K562 (cell line): ENCODE results near the gene CELF4. TPM values are rescaled to one million over a fixed set of nuclear protein-coding genes. Genes with fewer than 3 reads are reported as not detected.

Experiments
- ATAC-seq: fragments of 200-7000 bp; cut with Tn5 transposase; 3 replicates; pipeline ENCODE4 v1.9.1; 2020; ENCODE audit warnings: moderate library complexity
- BruUV-seq: library from RNA; stranded (reverse); fragments of 400-500 nt; replicated peaks from 2 replicates; lab custom pipeline; 2021; lab: Mats Ljungman, UMichigan
- CTCF ChIA-PET: fragments of 300-600 bp; formaldehyde crosslinking; extraction: SDS; loops from one replicate; lab custom pipeline; 2021; ENCODE audit warnings: low intra/inter-chr PET ratio; lab: Yijun Ruan, JAX
- POLR2A ChIA-PET: fragments of 300-600, 350-650 bp; sonication (Branson Sonifier 250); formaldehyde crosslinking; extraction: SDS; loops from one replicate; lab custom pipeline; 2021; ENCODE audit warnings: antibody characterized with exemption, inconsistent platforms; lab: Yijun Ruan, JAX
- DNase-seq, 4 experiments: peaks; one replicate each; pipeline versions ENCODE4 v3.0.0 to v3.0.0-alpha.2; 2011 to 2018; ENCODE audit warnings: low spot score in 3 of 4, mixed read lengths in 3 of 4; ENCODE audit errors: extremely low read depth in 1 of 4
- FAIRE-seq: peaks from 2 replicates; lab custom pipeline; 2011; peaks lifted over from hg19 to GRCh38; lab: Jason Lieb, UNC
- H2AFZ ChIP-seq: 2 replicates; pipeline ENCODE4 v1.6.0; 2011; ENCODE audit warnings: low read depth, low read length, control low read depth, inconsistent platforms
- H3K27ac ChIP-seq: fragments of 200-600 bp; 3 replicates; pipeline ENCODE4 v1.8.0; 2011; ENCODE audit warnings: low read depth, mild to moderate bottlenecking, control low read depth, inconsistent platforms, low read length, moderate library complexity, mixed read lengths; ENCODE audit errors: extremely low read depth
- H3K27me3 ChIP-seq, 2 experiments: fragments of 300-600 bp in 1 of 2; 2 replicates in 1 of 2; 3 replicates in 1 of 2; pipeline versions ENCODE4 v1.6.0 to v1.8.0; 2011; ENCODE audit warnings: inconsistent platforms in 2 of 2, low read length in 2 of 2, mild to moderate bottlenecking in 1 of 2, mixed read lengths in 1 of 2, moderate library complexity in 1 of 2; ENCODE audit not compliant: control insufficient read depth in 2 of 2, insufficient read depth in 2 of 2
- H3K36me3 ChIP-seq: fragments of 300-600 bp; 3 replicates; pipeline ENCODE4 v1.8.0; 2011; ENCODE audit warnings: mild to moderate bottlenecking, low read length, inconsistent platforms; ENCODE audit not compliant: control insufficient read depth, insufficient read depth
- H3K4me1 ChIP-seq, 2 experiments: fragments of 200-600 bp in 1 of 2; replicated peaks in 1 of 2; 2 replicates in 1 of 2; 3 replicates in 1 of 2; pipeline versions ENCODE4 v1.5.1 to v1.8.0; 2011; ENCODE audit warnings: inconsistent platforms in 2 of 2, low read length in 2 of 2, mild to moderate bottlenecking in 1 of 2, mixed read lengths in 1 of 2, moderate library complexity in 1 of 2; ENCODE audit not compliant: control insufficient read depth in 2 of 2, insufficient read depth in 2 of 2
- H3K4me2 ChIP-seq: 2 replicates; pipeline ENCODE4 v1.6.1; 2011; ENCODE audit warnings: low read length, control low read depth, inconsistent platforms, mixed read lengths; ENCODE audit not compliant: insufficient read depth
- H3K4me3 ChIP-seq: fragments of 200-600 bp; sonication (generic), shearing (Covaris generic); 2 replicates; pipeline ENCODE4 v1.5.1; 2016; ENCODE audit warnings: control low read depth, inconsistent platforms
- H3K79me2 ChIP-seq: fragments of 200-600 bp; 3 replicates; pipeline ENCODE4 v1.8.0; 2011; ENCODE audit warnings: low read length, inconsistent platforms; ENCODE audit not compliant: control insufficient read depth, insufficient read depth
- H3K9ac ChIP-seq, 2 experiments: 2 replicates each; pipeline versions ENCODE4 v1.6.0 to v1.6.1; 2011; ENCODE audit warnings: low read depth in 2 of 2, low read length in 2 of 2, control low read depth in 1 of 2, inconsistent platforms in 1 of 2, mild to moderate bottlenecking in 1 of 2, mixed read lengths in 1 of 2; ENCODE audit not compliant: insufficient read depth in 1 of 2
- H3K9me1 ChIP-seq: one replicate; pipeline ENCODE4 v1.6.0; 2011; ENCODE audit warnings: inconsistent platforms, mild to moderate bottlenecking, low read length, moderate library complexity; ENCODE audit not compliant: control insufficient read depth, insufficient read depth
- H3K9me3 ChIP-seq: replicated peaks from 2 replicates; pipeline ENCODE4 v1.5.1; 2011; ENCODE audit warnings: low read depth, low read length, inconsistent platforms; ENCODE audit not compliant: control insufficient read depth, insufficient read depth
- H4K20me1 ChIP-seq: replicated peaks from 2 replicates; pipeline ENCODE4 v1.6.1; 2011; ENCODE audit warnings: low read length, inconsistent platforms, mixed read lengths; ENCODE audit not compliant: control insufficient read depth, insufficient read depth
- CTCF ChIP-seq, 3 experiments: IDR thresholded peaks in 2 of 3; conservative IDR thresholded peaks in 1 of 3; 2 replicates each; pipeline ENCODE4 v1.5.1; 2011 to 2012; ENCODE audit warnings: low read length in 3 of 3, mild to moderate bottlenecking in 3 of 3, control low read depth in 2 of 3, improper control_type of control experiment in 1 of 3, inconsistent platforms in 1 of 3, low read depth in 1 of 3, mixed read lengths in 1 of 3, moderate library complexity in 1 of 3; ENCODE audit not compliant: insufficient read depth in 2 of 3
- RAD21 ChIP-seq, 2 experiments: fragments of 250-450 bp in 1 of 2; fragments of 450-650 bp in 1 of 2; sonication (Bioruptor Pico) in 1 of 2; formaldehyde crosslinking in 1 of 2; IDR thresholded peaks in 1 of 2; conservative IDR thresholded peaks in 1 of 2; 2 replicates each; pipeline versions ENCODE4 v1.4.0 to v1.8.0; 2020 to 2022; ENCODE audit warnings: mild to moderate bottlenecking in 2 of 2, moderate library complexity in 1 of 2
- RERE ChIP-seq: sonication (generic); formaldehyde crosslinking; IDR thresholded peaks from 2 replicates; pipeline ENCODE4 v1.8.0; 2023; ENCODE audit warnings: missing genetic modification reagents, mild to moderate bottlenecking, borderline replicate concordance
- SMARCA4 ChIP-seq: fragments of 450-650 bp; IDR thresholded peaks from 2 replicates; pipeline ENCODE4 v1.6.1; 2016
- SRF ChIP-seq, 2 experiments: fragments of 250-450, 450-650 bp in 1 of 2; sonication (Bioruptor Pico) in 1 of 2; sonication (generic) in 1 of 2; formaldehyde crosslinking; IDR thresholded peaks; 2 replicates each; pipeline versions ENCODE4 v1.5.0 to v1.5.1; 2020 to 2022; ENCODE audit warnings: mild to moderate bottlenecking in 1 of 2, missing genetic modification reagents in 1 of 2
- TBP ChIP-seq: optimal IDR thresholded peaks from 2 replicates; pipeline ENCODE3; 2011; ENCODE audit warnings: low read depth, low read length, improper control_type of control experiment
- WGBS: fragments of 100-300 bp; shearing (Covaris generic); methylation state at CpG from one replicate; pipeline ENCODE4 v1.1.6; 2016; ENCODE audit warnings: low coverage, mixed read lengths; ENCODE audit not compliant: insufficient coverage; ENCODE audit errors: missing lambda C conversion rate; 5-methylcytosine and 5-hydroxymethylcytosine counted together
- in situ Hi-C: fragments of 300-500 bp; cut with MboI; formaldehyde crosslinking; loops from 4 replicates; pipeline ENCODE4 v1.15.0; 2018; ENCODE audit warnings: inconsistent platforms, mixed read lengths
- intact Hi-C: fragments of 100-400 bp; cut with micrococcal nuclease; formaldehyde crosslinking; loops from 2 replicates; pipeline ENCODE4 v1.14.2; 2022
- polyA plus RNA-seq, 8 experiments: library from polyadenylated mRNA; depleted of rRNA in 4 of 8; stranded (reverse) in 5 of 8; unstranded in 3 of 8; fragments of >200 nt; fragmentation: Nextera tagmentation in 2 of 8; fragmentation: Illumina TruSeq in 1 of 8; extraction: Ambion mirVana in 2 of 8; extraction: Trizol in 1 of 8; gene quantifications; 2 replicates each; pipeline versions ENCODE4 v1.2.1 to v1.2.3, GENCODE V29; 2011 to 2014; ENCODE audit warnings: inconsistent platforms in 1 of 8, missing spikeins in 1 of 8
- total RNA-seq, 7 experiments: library from RNA; depleted of rRNA in 6 of 7; stranded (reverse); fragments of >200 nt in 6 of 7; fragmentation: Illumina TruSeq in 2 of 7; extraction: Trizol in 2 of 7; gene quantifications; 2 replicates each; pipeline versions ENCODE4 v1.2.1 to v1.2.3, GENCODE V29; 2011 to 2021; ENCODE audit warnings: low replicate concordance in 1 of 7

Gene CELF4
- total and polyA plus RNA-seq, 9 of the 15 experiments (the other 6 are each of a cell fraction or from before 2014, with no cell fraction given) = 0.04 to 0.24 (median 0.07) TPM; not detected in 3

- TF ChIP-seq RERE = peak; percentile 98
- TF ChIP-seq SMARCA4 = no peak
- no peak for TF ChIP-seq TBP
Measured at GRCh38 chr18:37270038-37270665, 295.4 kb downstream of the CELF4 start (continued).

- in situ Hi-C loops = no loop called here
Measured at GRCh38 chr18:37266290-37266689, 299.3 kb downstream of the CELF4 start.

More at GRCh38 chr18:37266290-37266689, 299.3 kb downstream of the CELF4 start:
- TF ChIP-seq SRF (CRISPR knock-in tag; IDR thresholded peaks at IDR 0.05) (no peak), CTCF (IDR thresholded peaks at IDR 0.05 in 2 of 3, conservative IDR thresholded peaks at IDR 0.05 in 1 of 3; ENCODE audit: insufficient read depth in 2 of 3, low read depth in 1 of 3, low read length in 3 of 3) (peak; percentile 37 to 53 (median 48); a peak in 5 of 6 replicates), RAD21 (CRISPR knock-in tag; conservative IDR thresholded peaks at IDR 0.05 in 1 of 2, IDR thresholded peaks at IDR 0.05 in 1 of 2) (peak in 1 of 2 experiments; percentile 11; a peak in 1 of 4 replicates)
- ATAC-seq = peak; percentile 82
- Histone ChIP-seq H3K79me2 (no peaks in the 10 kb centered on the region), H3K27ac (no peak overlapping the region), H3K4me3 (no peak overlapping the region), H3K4me1 (peaks cover 0 to 4% of the 10 kb centered on the region in 2 experiments; a peak in 1 of 5 replicates), H3K9me1 (no peaks in the 10 kb centered on the region), H3K4me2 (no peak overlapping the region), H3K27me3 (peaks cover 0 to 2% of the 10 kb centered on the region in 2 experiments; a peak in 2 of 5 replicates), H4K20me1 (no peaks in the 10 kb centered on the region), H2AFZ (no peak overlapping the region), H3K36me3 (no peaks in the 10 kb centered on the region), H3K9me3 (no peaks in the 10 kb centered on the region), H3K9ac (no peak overlapping the region; a peak in 1 of 4 replicates)
- WGBS = under 1% methylated on average over 13 of the region's 13 CpGs
- POLR2A ChIA-PET = interaction anchor here (0.7 kb wide), 1 partner anchor 46 kb away, joined by 3 read pairs; no protein-coding TSS in a partner anchor
- CTCF ChIA-PET = no interaction called here
- no TSS peak for BruUV-seq
- DNase-seq = peak; percentile 18 to 52 (median 42)
- intact Hi-C loops = no loop called here
- FAIRE-seq = no peak
